NCI-H2196 (cell line): ENCODE data around the gene CDIPT.
A peak's percentile ranks its signal among the peaks of the same experiment; 100 is the strongest.

Experiments
- DNase-seq: peaks from one replicate; lab custom pipeline; 2025; ENCODE audit not compliant: unreplicated experiment; lab: John Stamatoyannopoulos, UW

The CDIPT gene

GRCh38 chr16:29811896-29812665, 50.9 kb downstream of the CDIPT start, which contains the start of gene PRRT2:
TSS of gene PRRT2 (plus strand) at chr16:29812193. CDS start at chr16:29813055, 862 bp downstream.
- DNase-seq = peak; percentile 25

- peak; percentile 92 for DNase-seq
Measured at GRCh38 chr16:29811170-29811895, 51.7 kb downstream of the CDIPT start.

GRCh38 chr16:29810699-29811169, 52.3 kb downstream of the CDIPT start:
- DNase-seq = no peak

- DNase-seq = no peak
Measured at GRCh38 chr16:29809850-29810698, 53.0 kb downstream of the CDIPT start.

- DNase-seq = no peak
Measured at GRCh38 chr16:29809031-29809747, 53.8 kb downstream of the CDIPT start.
